GM12801 (cell line): ENCODE results near the gene NVL.

ENCODE experiments used
- CTCF ChIP-seq: IDR thresholded peaks from one replicate; pipeline ENCODE4 v1.5.1; 2011; ENCODE audit warnings: control low read depth; ENCODE audit not compliant: insufficient read length; ENCODE audit errors: extremely low read depth

The NVL gene

DNA sequence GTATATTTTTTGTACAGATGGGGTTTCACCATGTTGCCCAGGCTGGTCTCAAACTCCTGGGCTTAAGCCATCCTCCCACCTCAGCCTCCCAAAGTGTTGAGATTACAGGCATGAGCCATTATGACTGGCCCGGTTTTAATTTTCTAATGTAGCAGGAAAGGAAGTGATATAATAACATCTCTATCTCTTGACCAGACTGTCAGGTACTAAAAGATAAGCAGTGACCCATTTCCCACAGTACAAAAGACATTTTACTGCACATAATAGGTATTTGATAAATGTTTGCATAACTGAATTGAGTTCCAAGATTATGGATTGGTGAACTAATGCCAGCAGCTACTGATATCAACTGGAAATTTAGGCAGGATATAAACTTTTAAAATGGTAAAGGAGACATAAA, 4.0 kb downstream of the NVL start:
- no peak for TF ChIP-seq CTCF

GRCh38 chr1:224321706-224322105, 8.3 kb downstream of the NVL start:
- TF ChIP-seq CTCF: no peak

- no peak for TF ChIP-seq CTCF
Observed at GRCh38 chr1:224317383-224318045, 12.5 kb downstream of the NVL start.

GRCh38 chr1:224312025-224312424, 17.9 kb downstream of the NVL start:
- no peak for TF ChIP-seq CTCF

DNA sequence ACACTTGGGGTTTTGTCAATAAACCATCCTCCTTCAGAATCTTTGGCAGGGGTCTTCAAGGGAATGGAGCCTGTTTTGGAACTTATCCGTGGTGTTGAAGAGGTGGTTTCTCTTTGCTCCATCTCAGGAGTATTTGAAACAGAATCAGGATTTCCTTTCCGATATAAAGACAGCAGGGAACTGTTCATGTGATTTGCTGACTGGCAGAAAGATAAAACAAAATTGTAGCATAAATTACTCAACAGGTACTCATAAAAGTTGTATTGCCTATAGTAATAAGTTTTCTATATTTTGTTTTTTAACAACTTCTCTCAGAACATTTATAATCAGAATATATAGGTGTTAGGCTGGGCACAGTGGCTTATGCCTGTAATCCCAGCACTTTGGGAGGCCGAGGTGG, 21.9 kb downstream of the NVL start:
- TF ChIP-seq CTCF: no peak

DNA sequence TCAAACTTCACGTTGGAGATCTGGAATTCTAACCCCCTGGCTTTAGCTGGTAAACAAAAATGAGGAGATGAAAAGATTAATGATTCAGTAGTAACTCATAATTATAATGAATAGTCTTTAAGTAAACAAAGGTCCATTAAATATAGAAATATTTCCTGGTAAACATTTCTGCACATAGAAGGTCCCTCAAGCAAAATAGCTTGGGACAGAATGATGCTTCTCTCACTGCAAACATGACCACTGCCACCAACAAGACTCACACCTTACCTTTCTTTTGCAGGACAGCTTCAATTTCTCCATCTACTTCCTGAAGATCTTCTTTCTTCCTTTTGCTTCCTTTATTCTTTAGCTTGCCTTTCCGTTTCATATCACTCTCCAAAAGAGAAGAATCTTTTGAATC, 25.2 kb downstream of the NVL start:
- TF ChIP-seq CTCF: no peak

GRCh38 chr1:224302947-224303346, 27.0 kb downstream of the NVL start:
- TF ChIP-seq CTCF: no peak
